GM19452 (cell line): ENCODE measurements around the gene DNAJC28.
"Not testable (repeated sequence)": the region's sequence is repeated elsewhere in the genome, so short reads cannot be mapped to it uniquely, and the experiment has no call there.

Source experiments
- ATAC-seq: cut with Tn5 transposase; IDR thresholded peaks from one replicate; pipeline ENCODE4 v1.9.1; 2021; ENCODE audit not compliant: unreplicated experiment

The DNAJC28 gene

DNA sequence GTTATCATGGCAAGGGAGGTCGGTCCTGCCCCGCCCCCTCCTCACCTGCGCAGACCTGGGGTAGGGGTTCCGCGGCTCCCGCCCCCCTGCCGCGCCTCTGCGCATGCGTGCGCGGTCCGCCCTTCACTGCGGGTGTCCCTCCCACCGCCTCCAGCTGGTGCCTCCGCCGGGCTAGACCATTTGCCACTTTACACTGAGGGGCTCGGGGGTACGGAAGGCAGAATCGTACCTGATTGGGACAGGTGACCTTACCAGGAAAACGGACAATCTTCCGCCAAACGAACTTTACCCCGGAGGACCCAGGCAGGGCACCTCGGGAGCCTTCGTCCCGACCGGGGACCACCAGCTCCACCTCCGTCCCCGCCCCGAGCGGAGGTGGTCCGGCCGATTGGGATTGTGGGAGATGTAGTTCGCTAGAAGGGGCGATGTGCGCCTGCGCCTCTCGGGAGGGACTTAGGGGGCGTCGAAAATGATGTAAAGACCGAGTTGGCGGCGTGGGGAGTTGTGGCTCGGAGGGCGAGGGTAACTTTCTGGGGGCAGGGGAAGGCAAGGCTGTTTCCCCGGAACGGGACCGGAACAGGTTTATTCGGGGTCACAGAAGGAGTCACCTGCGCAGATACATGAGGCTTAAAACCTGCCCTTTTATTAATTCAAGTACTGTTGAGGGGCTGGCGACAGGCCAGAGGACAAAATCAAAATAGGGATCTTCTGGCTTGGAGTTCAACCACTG lies at the start of gene DNAJC28:
DNAJC28 (minus strand) TSS at position 344 of the 730 bp plus-strand sequence. CDS start 2,323 bp downstream, outside the sequence.
- ATAC-seq: peak; percentile 99

DNA sequence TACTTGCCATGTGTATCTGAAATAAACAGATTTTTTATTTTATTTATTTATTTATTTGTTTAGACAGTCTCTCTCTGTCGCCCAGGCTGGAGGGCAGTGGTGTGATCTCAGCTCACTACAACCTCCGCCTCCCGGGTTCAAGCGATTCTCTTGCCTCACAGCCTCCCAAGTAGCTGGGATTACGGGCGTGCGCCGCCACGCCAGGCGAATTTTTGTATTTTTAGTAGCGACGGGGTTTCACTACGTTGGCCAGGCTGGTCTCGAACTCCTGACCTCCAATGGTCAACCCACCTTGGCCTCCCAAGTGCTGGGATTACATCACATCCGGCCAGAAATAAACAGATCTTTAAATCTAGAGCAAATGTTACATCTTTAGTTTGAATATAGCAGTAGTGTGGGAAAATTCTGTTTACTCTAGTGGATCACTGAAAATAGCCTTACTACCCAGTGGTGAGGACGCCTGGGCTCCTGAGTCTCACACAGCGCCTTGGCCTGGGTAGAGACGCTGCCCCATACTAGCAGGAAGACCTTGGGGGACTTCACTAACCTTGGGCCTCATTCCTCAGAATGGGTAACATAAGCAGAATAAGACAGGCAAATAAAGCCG lies 49.7 kb upstream of the DNAJC28 start:
- ATAC-seq: no peak

GRCh38 chr21:33540711-33541104 lies 49.2 kb upstream of the DNAJC28 start:
- ATAC-seq: no peak

GRCh38 chr21:33539616-33540015 lies 48.1 kb upstream of the DNAJC28 start:
- ATAC-seq: no peak

DNA sequence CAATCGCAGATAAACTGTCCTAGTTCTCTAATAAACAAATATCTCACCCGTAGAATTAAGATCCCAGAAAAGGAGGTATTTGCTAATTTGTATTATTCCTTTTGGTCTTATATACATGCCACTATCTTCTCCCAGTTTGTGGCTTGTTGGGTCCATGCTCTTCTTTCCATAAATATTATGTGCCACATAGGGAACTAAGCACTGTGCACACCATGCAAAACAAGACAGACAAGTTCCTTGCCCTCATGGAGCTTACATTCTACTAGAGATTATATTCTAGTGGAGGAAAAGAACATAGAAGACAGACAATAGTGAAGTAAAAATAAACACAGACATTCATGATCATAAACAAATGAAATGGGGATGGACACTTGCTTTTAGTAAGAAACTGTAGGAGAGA lies 45.7 kb upstream of the DNAJC28 start:
- ATAC-seq: no peak

DNA sequence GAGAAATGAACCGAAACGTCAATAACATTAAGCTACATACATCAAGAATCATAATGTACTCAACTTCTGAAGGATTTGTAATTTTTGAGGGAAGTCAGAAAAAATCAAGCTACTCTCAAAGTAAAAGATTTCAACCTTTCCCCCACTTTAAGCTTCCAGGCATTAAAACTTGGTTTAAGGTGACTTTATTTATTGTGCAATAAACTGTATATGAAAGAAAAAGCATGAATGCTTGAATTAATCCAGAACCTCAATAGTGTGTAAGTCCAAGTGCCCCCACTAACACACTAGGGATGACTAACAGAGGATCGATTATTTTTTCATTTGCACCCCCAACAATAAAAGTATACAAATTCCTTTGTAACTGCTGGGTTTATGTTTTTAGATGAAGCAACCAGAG lies 39.5 kb upstream of the DNAJC28 start:
- no peak for ATAC-seq

DNA sequence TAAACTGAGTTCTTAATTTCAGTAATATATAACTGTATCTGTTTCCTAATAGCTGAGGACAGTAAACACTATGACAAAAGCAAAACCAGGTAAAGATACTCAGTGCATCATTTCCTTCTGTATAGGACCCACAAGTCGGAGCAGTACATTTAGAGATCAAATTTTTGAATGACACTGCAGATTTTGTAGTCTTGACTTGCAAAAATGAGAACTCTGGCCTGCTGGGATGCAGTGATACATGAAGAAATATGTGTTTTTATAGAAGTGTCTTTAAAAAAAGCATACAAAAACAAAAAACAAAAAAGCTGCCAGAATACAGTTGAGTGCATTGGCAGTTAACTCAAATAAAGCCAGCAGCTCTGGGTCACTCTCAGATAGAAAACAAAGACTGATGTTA lies 31.4 kb upstream of the DNAJC28 start:
- ATAC-seq: no peak

DNA sequence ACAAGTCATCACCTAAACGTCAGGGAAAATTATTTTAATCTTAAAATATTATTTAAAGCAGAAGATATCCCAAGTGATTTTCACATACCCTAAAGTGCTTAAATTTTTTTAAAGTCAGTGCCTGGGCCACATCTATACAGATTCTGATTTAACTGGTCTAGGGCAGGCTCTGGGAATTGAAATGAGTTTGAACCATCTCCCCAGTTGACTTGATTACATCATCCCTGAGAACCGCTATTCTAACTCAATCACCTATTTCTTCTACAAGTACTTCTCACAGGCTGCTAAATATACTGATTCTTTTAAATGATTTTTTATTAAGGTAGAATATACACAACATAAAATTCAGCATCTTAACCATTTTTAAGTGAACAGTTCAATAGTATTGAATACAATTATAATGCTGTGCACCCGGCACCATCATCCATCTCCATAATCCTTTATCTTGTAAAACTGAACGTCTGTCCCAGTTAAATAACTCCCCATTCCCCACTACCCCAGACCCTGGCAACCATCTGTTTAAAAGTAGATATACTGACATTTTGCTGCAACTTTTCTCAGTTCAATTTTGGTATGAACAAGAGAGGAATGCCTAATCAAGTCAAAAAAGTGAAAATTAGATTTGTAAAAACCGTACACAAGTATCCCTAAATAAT lies 30.9 kb upstream of the DNAJC28 start:
- no peak for ATAC-seq

DNA sequence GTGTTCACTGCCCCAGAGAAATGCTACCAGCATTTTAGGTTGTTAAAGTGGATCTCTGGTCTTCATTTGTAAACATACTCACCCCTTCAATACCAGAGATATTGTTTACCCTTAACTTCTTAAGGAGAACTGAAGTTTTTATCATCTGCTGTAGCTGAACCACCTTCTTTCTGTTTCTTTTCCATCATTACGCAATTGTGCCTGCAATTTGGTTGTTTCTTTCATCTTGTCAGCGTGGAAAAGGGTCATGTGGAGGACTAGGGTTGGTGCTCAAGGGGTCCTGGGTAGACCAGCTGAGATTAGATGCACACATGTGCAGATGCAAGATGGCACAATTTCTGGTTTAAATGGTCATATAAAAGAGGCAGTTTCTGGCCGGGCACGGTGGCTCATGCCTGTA lies 27.4 kb upstream of the DNAJC28 start:
- no peak for ATAC-seq

DNA sequence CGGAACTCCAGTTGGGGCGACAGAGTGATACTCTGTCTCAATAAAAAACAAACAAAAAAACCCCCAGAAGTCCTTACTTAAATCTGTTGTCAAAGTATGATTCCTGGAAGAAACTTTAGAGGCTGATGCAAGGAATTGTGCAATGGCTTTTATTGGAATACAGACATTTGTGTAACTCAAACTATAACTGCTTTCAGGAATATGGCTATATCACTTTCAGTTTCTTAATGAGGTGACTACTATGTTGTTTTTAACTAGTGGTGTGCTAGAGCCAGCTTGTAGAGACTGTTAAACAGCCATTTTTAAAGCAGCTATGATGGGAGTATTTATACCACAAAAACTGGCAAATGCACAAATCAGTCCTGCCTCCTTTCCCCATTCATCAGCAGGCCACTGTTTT lies 22.7 kb upstream of the DNAJC28 start:
- ATAC-seq: no peak

- ATAC-seq: no peak
Measured at GRCh38 chr21:33512481-33512880, 21.0 kb upstream of the DNAJC28 start.

GRCh38 chr21:33511639-33512038 lies 20.1 kb upstream of the DNAJC28 start:
- ATAC-seq: no peak

GRCh38 chr21:33510826-33511225 lies 19.3 kb upstream of the DNAJC28 start:
- ATAC-seq: no peak

GRCh38 chr21:33507003-33507402 lies 15.5 kb upstream of the DNAJC28 start:
- ATAC-seq: not testable (repeated sequence)

DNA sequence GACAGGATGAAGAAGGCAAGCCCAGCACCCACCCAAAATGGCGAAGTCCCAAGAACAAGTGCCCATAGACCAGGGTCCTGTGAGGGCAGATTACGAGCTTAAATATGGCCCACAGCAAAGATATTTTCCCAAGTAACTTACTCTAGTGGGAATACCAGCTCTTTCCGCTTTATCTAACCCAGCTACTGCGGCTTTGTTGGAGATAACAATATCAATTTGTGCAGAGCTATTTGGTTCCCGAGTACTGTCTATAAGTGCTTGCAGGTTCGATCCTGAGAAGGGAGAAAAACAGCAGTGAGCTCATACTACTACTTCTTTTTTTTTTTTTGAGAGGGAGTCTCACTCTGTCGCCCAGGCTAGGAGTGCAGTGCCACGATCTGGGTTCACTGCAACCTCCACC lies 14.3 kb upstream of the DNAJC28 start:
- no peak for ATAC-seq

- ATAC-seq: no peak
Measured at GRCh38 chr21:33496345-33496744, 4.8 kb upstream of the DNAJC28 start.

- no peak for ATAC-seq
Measured at GRCh38 chr21:33495743-33496142, 4.2 kb upstream of the DNAJC28 start.

GRCh38 chr21:33493756-33494155 lies 2.2 kb upstream of the DNAJC28 start:
- no peak for ATAC-seq

DNA sequence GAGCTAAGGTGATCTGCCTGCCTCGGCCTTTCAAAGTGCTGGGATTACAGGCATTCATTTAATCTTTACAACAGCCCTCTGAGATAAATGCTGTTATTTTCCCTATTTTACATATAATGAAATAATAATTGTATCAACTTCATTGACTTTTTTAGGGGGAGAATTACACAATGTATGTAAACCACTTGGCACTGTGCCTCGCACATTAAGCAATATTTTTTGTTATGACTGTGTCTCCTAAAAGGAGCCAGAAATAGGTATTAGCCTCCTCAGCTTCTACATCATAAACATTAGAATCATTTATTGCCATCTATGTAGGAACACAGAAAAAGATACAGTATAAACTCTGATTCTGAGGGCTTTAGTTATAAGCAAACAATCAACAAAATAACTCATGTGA lies 1.1 kb upstream of the DNAJC28 start:
- ATAC-seq: no peak

- no peak for ATAC-seq
Measured at GRCh38 chr21:33490991-33491372, 534 bp downstream of the DNAJC28 start.

GRCh38 chr21:33488936-33489335 lies 2.6 kb downstream of the DNAJC28 start:
- no peak for ATAC-seq

GRCh38 chr21:33487996-33488395 lies 3.5 kb downstream of the DNAJC28 start:
- no peak for ATAC-seq
